Glutamatergic neuron (in vitro differentiated cells): ENCODE measurements around the gene LMBR1. TPM values are rescaled to one million over a fixed set of nuclear protein-coding genes. Genes with fewer than 3 reads are reported as not detected.

Experiments used
- DNase-seq: peaks from one replicate; pipeline ENCODE4 v3.0.0; 2022
- H3K27ac Mint-ChIP-seq: one replicate; pipeline ENCODE4 v1.8.0; 2020; ENCODE audit warnings: mild to moderate bottlenecking, mixed read lengths, inconsistent platforms; ENCODE audit not compliant: unreplicated experiment
- H3K27me3 Mint-ChIP-seq: one replicate; pipeline ENCODE4 v1.8.0; 2020; ENCODE audit warnings: mild to moderate bottlenecking, moderate library complexity, mixed read lengths, inconsistent platforms; ENCODE audit not compliant: unreplicated experiment
- H3K36me3 Mint-ChIP-seq: one replicate; pipeline ENCODE4 v1.8.0; 2020; ENCODE audit warnings: mild to moderate bottlenecking, mixed read lengths, inconsistent platforms; ENCODE audit not compliant: unreplicated experiment
- H3K4me1 Mint-ChIP-seq: one replicate; pipeline ENCODE4 v1.8.0; 2020; ENCODE audit warnings: mild to moderate bottlenecking, low read depth, mixed read lengths, inconsistent platforms; ENCODE audit not compliant: unreplicated experiment
- H3K4me3 Mint-ChIP-seq: one replicate; pipeline ENCODE4 v1.8.0; 2020; ENCODE audit warnings: mild to moderate bottlenecking, mixed read lengths, inconsistent platforms; ENCODE audit not compliant: unreplicated experiment
- H3K9me3 Mint-ChIP-seq: one replicate; pipeline ENCODE4 v1.8.0; 2020; ENCODE audit warnings: mild to moderate bottlenecking, moderate library complexity, mixed read lengths, inconsistent platforms; ENCODE audit not compliant: unreplicated experiment
- CTCF ChIP-seq: fragments of 200-600 bp; sonication (generic); IDR thresholded peaks from one replicate; pipeline ENCODE4 v1.5.0; 2021; ENCODE audit not compliant: partially characterized antibody, unreplicated experiment
- total RNA-seq: library from RNA; stranded (reverse); fragmentation: NEBNext Ultra II Directional; extraction: Animal tissue kit (Norgen Biotek cat#: 25700); gene quantifications from one replicate; pipeline ENCODE4 v1.2.1, GENCODE V29; 2021; ENCODE audit not compliant: unreplicated experiment

Gene LMBR1
- total RNA-seq, 1 donor from 2014 or later = 41.0 TPM

GRCh38 chr7:156677374-156678054 lies 215.5 kb downstream of the LMBR1 start:
- no peak for TF ChIP-seq CTCF
- peaks cover 3% of the 10 kb centered on the region for H3K4me1 Mint-ChIP-seq
- DNase-seq = no peak
- no peak overlapping the region for H3K27ac Mint-ChIP-seq
- peaks cover 3% of the 10 kb centered on the region for H3K27me3 Mint-ChIP-seq
- no peak overlapping the region for H3K4me3 Mint-ChIP-seq
- peaks cover 2% of the 10 kb centered on the region for H3K9me3 Mint-ChIP-seq
- H3K36me3 Mint-ChIP-seq = no peaks in the 10 kb centered on the region

- Mint-ChIP-seq H3K4me3 (no peak overlapping the region), H3K9me3 (peaks cover 2% of the 10 kb centered on the region), H3K27ac (no peak overlapping the region), H3K4me1 (peaks cover 3% of the 10 kb centered on the region), H3K36me3 (no peaks in the 10 kb centered on the region), H3K27me3 (peaks cover 3% of the 10 kb centered on the region)
- no peak for TF ChIP-seq CTCF
- no peak for DNase-seq
Measured at GRCh38 chr7:156676263-156676662, 216.7 kb downstream of the LMBR1 start.

GRCh38 chr7:156675721-156676120 lies 217.3 kb downstream of the LMBR1 start:
- TF ChIP-seq CTCF = no peak
- H3K27me3 Mint-ChIP-seq = peaks cover 3% of the 10 kb centered on the region
- no peak overlapping the region for H3K27ac Mint-ChIP-seq
- H3K9me3 Mint-ChIP-seq = peaks cover 3% of the 10 kb centered on the region
- peaks cover 3% of the 10 kb centered on the region for H3K4me1 Mint-ChIP-seq
- H3K4me3 Mint-ChIP-seq = no peak overlapping the region
- H3K36me3 Mint-ChIP-seq = no peaks in the 10 kb centered on the region
- no peak for DNase-seq

- peaks cover 7% of the 10 kb centered on the region for H3K4me1 Mint-ChIP-seq
Measured at GRCh38 chr7:156673902-156674301, 219.1 kb downstream of the LMBR1 start.

More at GRCh38 chr7:156673902-156674301, 219.1 kb downstream of the LMBR1 start:
- no peaks in the 10 kb centered on the region for H3K36me3 Mint-ChIP-seq
- no peak for TF ChIP-seq CTCF
- no peak overlapping the region for H3K27ac Mint-ChIP-seq
- DNase-seq = no peak
- H3K27me3 Mint-ChIP-seq = peaks cover 3% of the 10 kb centered on the region
- H3K9me3 Mint-ChIP-seq = peaks cover 5% of the 10 kb centered on the region
- H3K4me3 Mint-ChIP-seq = no peak overlapping the region
